Adrenal gland (tissue), 12 donors: ENCODE results near the gene STARD3NL. TPM values are rescaled to one million over a fixed set of nuclear protein-coding genes. Genes with fewer than 3 reads are reported as not detected.

Source experiments
- DNase-seq, 7 donors: peaks; one replicate each; pipeline ENCODE4 v3.0.0-alpha.2; 2019 to 2020
- H3K27ac ChIP-seq, 5 donors: fragments of 200-600 bp; sonication (generic) in 4 of 5; 1 replicate in 3 of 5; 2 replicates in 2 of 5; pipeline versions ENCODE4 v1.5.1 to v1.8.0; 2016 to 2020; ENCODE audit warnings: mild to moderate bottlenecking in 1 of 5
- H3K27me3 ChIP-seq: fragments of 200-600 bp; 2 replicates; pipeline ENCODE4 v1.8.0; 2021
- H3K36me3 ChIP-seq, 2 donors: fragments of 200-600 bp; replicated peaks in 1 of 2; 1 replicate in 1 of 2; 2 replicates in 1 of 2; pipeline versions ENCODE4 v1.5.1 to v1.8.0; 2018 to 2022
- H3K4me1 ChIP-seq, 2 donors: fragments of 200-600 bp; replicated peaks in 1 of 2; 1 replicate in 1 of 2; 2 replicates in 1 of 2; pipeline versions ENCODE4 v1.5.1 to v1.8.0; 2018 to 2021
- H3K4me3 ChIP-seq, 4 donors: fragments of 200-600 bp; sonication (generic) in 3 of 4; one replicate each; pipeline ENCODE4 v1.5.1; 2016 to 2018
- H3K9me3 ChIP-seq, 3 donors: fragments of 200-600 bp; sonication (generic) in 1 of 3; replicated peaks in 1 of 3; 1 replicate in 2 of 3; 2 replicates in 1 of 3; pipeline versions ENCODE4 v1.5.1 to v1.8.0; 2016 to 2021
- POLR2A ChIP-seq, 2 donors: fragments of 450-650 bp; IDR thresholded peaks; one replicate each; pipeline ENCODE4 v1.6.1; 2017; ENCODE audit warnings: antibody characterized with exemption in 2 of 2, mild to moderate bottlenecking in 2 of 2, moderate library complexity in 1 of 2
- WGBS, 4 donors: extraction: QIAGEN DNeasy Blood & Tissue Kit in 2 of 4; methylation state at CpG; one replicate each; pipeline versions ENCODE4 v1.1.5 to v1.1.7; 2013 to 2017; 5-methylcytosine and 5-hydroxymethylcytosine counted together
- intact Hi-C, 2 donors: fragments of 100-400 bp; cut with DNase I; formaldehyde crosslinking; loops; one replicate each; pipeline versions ENCODE4 v1.14.1 to v1.15.0; 2022 to 2023
- polyA plus RNA-seq, 3 donors: library from polyadenylated mRNA; stranded (reverse); fragments of 200-250 nt in 2 of 3; fragments of 350-450 nt in 1 of 3; fragmentation: Illumina TruSeq in 1 of 3; extraction: RNeasy Lipid Tissue Mini Kit (QIAGEN cat#74804) in 1 of 3; gene quantifications; one replicate each; pipeline ENCODE4 v1.2.3, GENCODE V29; 2013 to 2014
- total RNA-seq, 9 donors: library from RNA; depleted of rRNA in 4 of 9; stranded (reverse); fragments of >200 nt in 4 of 9; fragments of 120-200 nt in 1 of 9; fragmentation: NEBNext Ultra II Directional in 1 of 9; extraction: Animal tissue kit (Norgen Biotek cat#: 25700) in 1 of 9; gene quantifications; one replicate each; pipeline versions ENCODE4 v1.1.0 to v1.2.4, GENCODE V29; 2013 to 2023
- TF ChIP-seq, protein P1 (sequence below), 6 experiments: fragments of 450-650 bp in 4 of 6; fragments of 200-600 bp in 2 of 6; sonication (generic) in 1 of 6; IDR thresholded peaks; 1 replicate in 5 of 6; 2 replicates in 1 of 6; pipeline versions ENCODE4 v1.5.1 to v1.8.0; 2016 to 2021; ENCODE audit warnings: antibody characterized with exemption in 6 of 6, mild to moderate bottlenecking in 2 of 6, moderate library complexity in 1 of 6
- donor health status: healthy with polysubstance abuse.
- donor health status: Bipolar disorder and iron deficiency.
- donor health status: DM: yes; HTN: yes; CAD: no.
- donor health status: DM: no; HTN: no; CAD: no.
- donor health status: DM: no; HTN: no; CAD: no.
- donor health status: DM: yes; HTN: yes; CAD: no.

The STARD3NL gene
- total and polyA plus RNA-seq, 12 donors: 13.9 to 61.6 (median 27.6) TPM

DNA sequence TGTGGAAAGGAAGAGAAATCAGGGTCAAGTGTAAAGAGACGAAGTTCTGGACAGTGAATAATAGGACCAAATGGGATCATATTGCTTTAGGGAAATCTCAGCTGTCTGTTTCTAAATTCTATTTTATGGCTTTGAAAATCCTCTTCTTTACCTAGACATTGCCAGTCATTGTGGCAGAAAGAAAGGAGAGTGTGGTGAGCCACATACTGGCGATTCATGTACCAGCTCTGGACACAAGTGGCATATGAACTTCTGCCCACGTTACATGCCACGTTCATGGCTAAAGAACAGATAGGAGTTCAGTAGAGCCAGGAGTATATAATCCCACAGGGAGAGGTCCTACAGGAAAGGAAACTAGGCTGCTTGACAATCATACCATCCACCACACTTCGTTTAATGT is 28.0 kb downstream of the STARD3NL start:
- Histone ChIP-seq H3K27me3 (no peaks in the 10 kb centered on the region), H3K4me1 (no peaks in the 10 kb centered on the region), H3K27ac (no peak overlapping the region), H3K36me3 (no peaks in the 10 kb centered on the region), H3K4me3 (no peak overlapping the region), H3K9me3 (no peaks in the 10 kb centered on the region)
- TF ChIP-seq, protein P1, sequence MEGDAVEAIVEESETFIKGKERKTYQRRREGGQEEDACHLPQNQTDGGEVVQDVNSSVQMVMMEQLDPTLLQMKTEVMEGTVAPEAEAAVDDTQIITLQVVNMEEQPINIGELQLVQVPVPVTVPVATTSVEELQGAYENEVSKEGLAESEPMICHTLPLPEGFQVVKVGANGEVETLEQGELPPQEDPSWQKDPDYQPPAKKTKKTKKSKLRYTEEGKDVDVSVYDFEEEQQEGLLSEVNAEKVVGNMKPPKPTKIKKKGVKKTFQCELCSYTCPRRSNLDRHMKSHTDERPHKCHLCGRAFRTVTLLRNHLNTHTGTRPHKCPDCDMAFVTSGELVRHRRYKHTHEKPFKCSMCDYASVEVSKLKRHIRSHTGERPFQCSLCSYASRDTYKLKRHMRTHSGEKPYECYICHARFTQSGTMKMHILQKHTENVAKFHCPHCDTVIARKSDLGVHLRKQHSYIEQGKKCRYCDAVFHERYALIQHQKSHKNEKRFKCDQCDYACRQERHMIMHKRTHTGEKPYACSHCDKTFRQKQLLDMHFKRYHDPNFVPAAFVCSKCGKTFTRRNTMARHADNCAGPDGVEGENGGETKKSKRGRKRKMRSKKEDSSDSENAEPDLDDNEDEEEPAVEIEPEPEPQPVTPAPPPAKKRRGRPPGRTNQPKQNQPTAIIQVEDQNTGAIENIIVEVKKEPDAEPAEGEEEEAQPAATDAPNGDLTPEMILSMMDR (IDR thresholded peaks at IDR 0.05): no peak
- TF ChIP-seq POLR2A (IDR thresholded peaks at IDR 0.05): no peak
- intact Hi-C loops: no loop called here
- 63 to 92% (median 80%) methylated on average over 5 of the region's 5 CpGs for WGBS, 4 donors
- no peak for DNase-seq

DNA sequence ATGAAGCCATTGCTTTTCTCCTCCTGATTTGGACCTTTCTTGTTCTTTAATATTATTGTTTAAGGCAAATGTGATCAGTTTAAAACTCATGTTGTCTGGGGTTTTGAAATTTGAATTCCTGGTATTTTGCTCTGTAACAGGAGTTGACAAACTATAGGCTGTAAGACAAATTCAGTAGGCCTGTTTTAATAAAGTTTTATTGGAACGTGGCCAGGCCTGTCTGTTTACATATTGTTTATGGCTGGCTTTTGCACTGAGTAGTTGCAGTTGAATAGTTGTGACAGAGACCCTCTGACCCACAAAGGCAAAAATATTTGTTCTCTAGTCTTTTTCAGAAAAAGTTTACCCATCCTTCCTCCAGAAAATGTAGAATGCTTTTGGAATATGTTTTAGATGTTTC is 29.8 kb downstream of the STARD3NL start:
- TF ChIP-seq POLR2A (IDR thresholded peaks at IDR 0.05): no peak
- TF ChIP-seq, protein P1 (IDR thresholded peaks at IDR 0.05): no peak
- intact Hi-C loops: no loop called here
- no peak for DNase-seq
- H3K36me3 ChIP-seq: no peaks in the 10 kb centered on the region
- H3K9me3 ChIP-seq: no peaks in the 10 kb centered on the region
- no peaks in the 10 kb centered on the region for H3K4me1 ChIP-seq
- no peak overlapping the region for H3K27ac ChIP-seq
- no peak overlapping the region for H3K4me3 ChIP-seq
- 67 to 93% (median 88%) methylated on average over 1 of the region's 1 CpG for WGBS, 4 donors
- no peaks in the 10 kb centered on the region for H3K27me3 ChIP-seq

DNA sequence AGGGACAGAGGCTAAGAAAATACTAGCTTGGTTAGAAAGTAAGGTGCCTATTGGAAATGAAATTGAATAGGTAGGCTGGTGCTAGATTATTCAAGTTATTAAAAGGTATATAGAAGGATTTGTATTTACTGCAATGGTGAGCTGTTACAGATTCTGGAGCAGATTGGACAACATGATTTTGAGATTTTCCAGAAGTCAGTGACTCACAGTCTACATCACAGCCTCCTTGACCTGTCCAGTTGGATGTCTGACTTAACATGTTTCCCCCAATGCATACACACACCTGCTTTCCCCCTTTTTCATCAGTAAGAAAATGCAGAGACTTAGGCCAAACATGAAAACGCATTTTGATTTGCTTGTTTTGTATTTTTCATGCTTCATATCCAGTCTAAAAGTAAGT is 33.4 kb downstream of the STARD3NL start:
- no peaks in the 10 kb centered on the region for H3K27me3 ChIP-seq
- no peak for DNase-seq
- no peak overlapping the region for H3K27ac ChIP-seq
- TF ChIP-seq POLR2A (IDR thresholded peaks at IDR 0.05): no peak
- TF ChIP-seq, protein P1 (IDR thresholded peaks at IDR 0.05): no peak
- intact Hi-C loops: no loop called here
- H3K4me3 ChIP-seq: no peak overlapping the region
- H3K36me3 ChIP-seq: no peaks in the 10 kb centered on the region
- 92 to 100% (median 98%) methylated on average over 1 of the region's 1 CpG for WGBS, 4 donors
- peaks cover 6 to 15% of the 10 kb centered on the region in 2 donors for H3K4me1 ChIP-seq
- no peaks in the 10 kb centered on the region for H3K9me3 ChIP-seq

DNA sequence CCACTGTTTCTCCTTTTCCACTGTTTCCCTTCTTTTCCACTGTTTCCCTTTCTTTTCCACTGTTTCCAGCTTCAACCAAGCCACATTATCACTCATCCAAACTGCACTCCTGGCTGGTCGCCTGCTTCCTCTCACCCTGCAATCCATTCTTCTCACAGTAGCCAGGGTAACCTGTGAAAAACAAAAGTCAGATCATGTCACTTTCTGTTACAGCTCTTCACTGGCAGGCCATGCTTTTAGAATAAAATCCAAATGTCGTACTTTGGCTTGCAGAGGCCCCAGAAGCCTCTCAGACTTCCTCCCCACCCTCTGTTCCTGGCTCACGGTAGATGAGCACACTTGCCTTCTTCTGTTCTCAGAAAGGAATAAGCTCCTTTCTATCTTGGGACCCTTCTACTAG is 33.9 kb downstream of the STARD3NL start:
- Histone ChIP-seq H3K27ac (no peak overlapping the region), H3K27me3 (no peaks in the 10 kb centered on the region), H3K36me3 (no peaks in the 10 kb centered on the region), H3K9me3 (no peaks in the 10 kb centered on the region), H3K4me3 (no peak overlapping the region), H3K4me1 (peaks cover 6 to 15% of the 10 kb centered on the region in 2 donors)
- DNase-seq: no peak
- WGBS, 4 donors: 59 to 70% (median 68%) methylated on average over 3 of the region's 3 CpGs
- TF ChIP-seq, protein P1 (IDR thresholded peaks at IDR 0.05): no peak
- no peak for TF ChIP-seq POLR2A (IDR thresholded peaks at IDR 0.05)
- intact Hi-C loops: no loop called here
